Activated CD8-positive, alpha-beta memory T cell treated with anti-CD3 and anti-CD28 coated beads for 48 hours (primary cell): ENCODE data around the gene ATRX.

Source experiments
- DNase-seq, 3 experiments: peaks; one replicate each; pipeline ENCODE4 v3.0.0-alpha.2; 2020; ENCODE audit warnings: low read depth in 2 of 3, low spot score in 2 of 3

ATRX gene

DNA sequence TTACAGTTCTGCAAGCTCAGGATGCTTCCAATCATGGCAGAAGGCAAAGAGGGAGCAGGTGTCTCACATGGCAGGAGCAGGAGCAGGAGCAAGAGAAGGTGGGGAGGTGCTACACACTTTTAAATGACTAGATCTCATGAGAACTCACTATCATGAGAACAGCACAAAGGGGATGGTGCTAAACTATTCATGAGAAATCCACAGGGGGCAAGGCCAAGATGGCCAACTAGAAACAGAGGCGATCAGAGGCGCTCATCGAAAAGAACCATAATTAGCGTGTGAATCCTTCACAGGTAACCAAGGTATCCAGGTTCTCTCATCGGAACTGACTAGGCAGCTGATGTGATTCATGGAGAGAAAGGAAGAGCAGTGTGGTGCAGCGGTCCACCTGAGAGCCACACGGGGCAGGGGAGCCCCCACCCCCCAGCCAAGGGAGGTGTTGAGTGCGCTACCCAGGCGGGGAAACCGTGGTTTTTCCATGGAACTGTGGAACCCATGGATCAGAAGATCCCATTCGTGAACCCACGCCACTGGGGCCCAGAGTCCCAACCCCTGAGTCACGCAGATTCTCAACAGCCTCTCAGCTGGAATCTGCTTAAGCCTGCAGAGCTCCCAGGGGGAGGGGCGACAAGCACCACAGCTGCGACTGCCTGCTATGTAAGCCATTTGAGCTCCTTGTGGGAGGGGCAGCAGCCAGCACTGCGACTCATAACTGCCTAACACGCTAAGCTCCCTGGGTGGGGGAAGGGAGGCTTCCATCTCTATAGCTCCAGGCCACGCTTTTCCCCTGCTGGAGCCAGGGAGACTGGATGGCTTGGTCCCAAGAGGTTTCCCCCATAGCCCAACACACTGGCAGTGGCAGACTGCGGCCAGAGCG is 292.1 kb downstream of the ATRX start:
- no peak for DNase-seq

DNA sequence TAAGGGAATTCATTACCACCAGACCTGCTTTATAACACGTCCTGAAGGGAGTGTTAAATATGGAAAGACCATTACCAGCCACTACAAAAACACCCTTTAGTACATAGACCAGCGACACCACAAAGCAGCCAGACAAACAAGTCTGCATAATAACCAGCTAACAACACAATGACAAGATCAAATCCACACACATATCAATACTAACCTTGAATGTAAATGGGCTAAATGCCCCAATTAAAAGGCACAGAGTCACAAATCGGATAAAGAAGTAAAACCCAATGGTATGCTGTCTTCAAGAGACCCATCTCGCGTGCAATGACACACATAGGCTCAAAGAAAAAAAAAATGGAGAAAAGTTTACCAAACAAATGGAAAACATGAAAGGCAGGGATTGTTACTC is 302.0 kb downstream of the ATRX start:
- no peak for DNase-seq

DNA sequence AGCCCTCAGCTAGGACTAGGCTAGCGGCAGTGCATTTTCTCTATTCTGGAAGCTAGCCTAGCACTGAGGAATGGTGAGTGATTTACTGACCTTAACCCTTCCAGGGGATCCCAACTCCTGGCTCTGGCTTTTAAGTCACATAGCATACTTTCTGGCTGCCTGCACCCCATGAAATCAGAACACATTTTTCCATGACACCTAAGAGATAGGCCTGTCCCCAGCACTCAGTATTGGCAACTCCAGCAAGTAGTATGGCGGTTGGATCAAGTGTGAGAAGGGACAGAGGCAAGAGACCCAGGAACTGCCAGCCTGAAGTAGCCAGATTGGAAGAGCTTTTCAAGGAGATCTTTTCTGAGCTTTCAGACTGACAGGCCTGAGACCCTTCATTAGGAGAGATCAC is 330.6 kb downstream of the ATRX start:
- DNase-seq, result no peak
